GM19239 (cell line): Measurements from ENCODE around the gene ENOX2.

Experiments used
- DNase-seq: peaks from one replicate; pipeline ENCODE4 v3.0.0; 2011; ENCODE audit warnings: low spot score; ENCODE audit not compliant: insufficient read length
- FAIRE-seq: peaks from 2 replicates; lab custom pipeline; 2011; peaks lifted over from hg19 to GRCh38; lab: Jason Lieb, UNC

Gene ENOX2

GRCh38 chrX:130885508-130885907 is 17.5 kb downstream of the ENOX2 start:
- DNase-seq (no peak), FAIRE-seq (no peak)

- peak; percentile 60 for FAIRE-seq
- no peak for DNase-seq
Observed at GRCh38 chrX:130884627-130885026, 18.4 kb downstream of the ENOX2 start.

- FAIRE-seq, result no peak
Observed at GRCh38 chrX:130879869-130880268, 23.1 kb downstream of the ENOX2 start.

GRCh38 chrX:130878350-130879341 is 24.4 kb downstream of the ENOX2 start:
- DNase-seq, result no peak
- no peak for FAIRE-seq

More at GRCh38 chrX:130879869-130880268, 23.1 kb downstream of the ENOX2 start:
- DNase-seq, result no peak

- DNase-seq (no peak), FAIRE-seq (no peak)
Observed at GRCh38 chrX:130877892-130878341, 25.1 kb downstream of the ENOX2 start.

GRCh38 chrX:130876226-130876625 is 26.8 kb downstream of the ENOX2 start:
- FAIRE-seq (no peak), DNase-seq (no peak)

- DNase-seq (no peak), FAIRE-seq (no peak)
Observed at GRCh38 chrX:130874751-130875150, 28.3 kb downstream of the ENOX2 start.

- DNase-seq (no peak), FAIRE-seq (no peak)
Observed at GRCh38 chrX:130869239-130869638, 33.8 kb downstream of the ENOX2 start.

- no peak for DNase-seq
- no peak for FAIRE-seq
Observed at GRCh38 chrX:130861462-130861861, 41.5 kb downstream of the ENOX2 start.

GRCh38 chrX:130857207-130857606 is 45.8 kb downstream of the ENOX2 start:
- DNase-seq (no peak), FAIRE-seq (peak; percentile 94)

GRCh38 chrX:130851569-130851968 is 51.4 kb downstream of the ENOX2 start:
- FAIRE-seq (no peak), DNase-seq (no peak)

GRCh38 chrX:130848763-130849162 is 54.2 kb downstream of the ENOX2 start:
- FAIRE-seq (no peak), DNase-seq (no peak)

GRCh38 chrX:130846746-130847145 is 56.3 kb downstream of the ENOX2 start:
- FAIRE-seq, result peak; percentile 85
- no peak for DNase-seq

GRCh38 chrX:130841776-130842175 is 61.2 kb downstream of the ENOX2 start:
- DNase-seq, result no peak
- peak; percentile 40 for FAIRE-seq

- DNase-seq, result no peak
- peak; percentile 11 for FAIRE-seq
Observed at GRCh38 chrX:130840345-130840744, 62.7 kb downstream of the ENOX2 start.

- FAIRE-seq (peak; percentile 66), DNase-seq (no peak)
Observed at GRCh38 chrX:130836447-130836846, 66.6 kb downstream of the ENOX2 start.

GRCh38 chrX:130834830-130835229 is 68.2 kb downstream of the ENOX2 start:
- FAIRE-seq (no peak), DNase-seq (no peak)

GRCh38 chrX:130834149-130834548 is 68.9 kb downstream of the ENOX2 start:
- DNase-seq, result no peak
- FAIRE-seq, result peak; percentile 35

GRCh38 chrX:130831347-130831722 is 71.7 kb downstream of the ENOX2 start:
- FAIRE-seq (no peak), DNase-seq (no peak)

- no peak for DNase-seq
- FAIRE-seq, result peak; percentile 76
Observed at GRCh38 chrX:130830599-130831346, 72.2 kb downstream of the ENOX2 start.
